K562 (cell line): ENCODE results near the gene MARCHF9. TPM values are rescaled to one million over a fixed set of nuclear protein-coding genes. Genes with fewer than 3 reads are reported as not detected.

Experiments
- ELF4 ChIP-seq: fragments of 450-650 bp; formaldehyde crosslinking; IDR thresholded peaks from 2 replicates; pipeline ENCODE4 v1.4.0; 2022; ENCODE audit warnings: missing genetic modification characterization
- FOXJ3 ChIP-seq: sonication (generic); formaldehyde crosslinking; IDR thresholded peaks from 2 replicates; pipeline ENCODE4 v1.4.0; 2020; ENCODE audit warnings: mild to moderate bottlenecking, missing genetic modification reagents
- FOXK1 ChIP-seq: sonication (generic); formaldehyde crosslinking; IDR thresholded peaks from 2 replicates; pipeline ENCODE4 v1.8.0; 2022; ENCODE audit warnings: missing genetic modification reagents, mild to moderate bottlenecking, borderline replicate concordance
- GTF2E2 ChIP-seq: fragments of 200-800 bp; sonication (Bioruptor generic); IDR thresholded peaks from 2 replicates; pipeline ENCODE4 v1.6.1; 2016; ENCODE audit warnings: missing genetic modification characterization, missing compliant biosample characterization
- HNRNPLL ChIP-seq: fragments of 200-400 bp; formaldehyde crosslinking; IDR thresholded peaks from 2 replicates; pipeline ENCODE4 v1.6.1; 2017; ENCODE audit warnings: low read length, low read depth, mild to moderate bottlenecking; ENCODE audit not compliant: poor library complexity, severe bottlenecking
- JUNB ChIP-seq: fragments of 450-650 bp; formaldehyde crosslinking; conservative IDR thresholded peaks from 2 replicates; pipeline ENCODE4 v1.4.0; 2020; ENCODE audit warnings: mild to moderate bottlenecking
- KAT2B ChIP-seq: IDR thresholded peaks from one replicate; pipeline ENCODE4 v1.6.1; 2012; ENCODE audit warnings: low read depth, mild to moderate bottlenecking, control low read depth, inconsistent platforms, low read length, moderate library complexity
- KAT8 ChIP-seq: fragments of 450-650 bp; IDR thresholded peaks from 2 replicates; pipeline ENCODE4 v1.6.1; 2016; ENCODE audit warnings: low read depth, mild to moderate bottlenecking
- MECOM ChIP-seq: fragments of 250-450 bp; sonication (Bioruptor Pico); IDR thresholded peaks from 2 replicates; pipeline ENCODE4 v1.8.0; 2022; ENCODE audit warnings: inconsistent platforms
- MTA1 ChIP-seq: fragments of 450-650 bp; IDR thresholded peaks from 2 replicates; pipeline ENCODE4 v1.6.1; 2017; ENCODE audit warnings: borderline replicate concordance
- NCOA1 ChIP-seq: fragments of 450-650 bp; IDR thresholded peaks from 2 replicates; pipeline ENCODE4 v1.6.1; 2016; ENCODE audit warnings: low read depth
- NFIC ChIP-seq: fragments of 450-650 bp; IDR thresholded peaks from 2 replicates; pipeline ENCODE4 v1.6.1; 2017; ENCODE audit warnings: mild to moderate bottlenecking, inconsistent platforms
- NR2C2 ChIP-seq, 2 experiments: fragments of 200-800 bp in 1 of 2; sonication (Bioruptor generic) in 1 of 2; sonication (generic) in 1 of 2; formaldehyde crosslinking in 1 of 2; IDR thresholded peaks; 2 replicates each; pipeline versions ENCODE4 v1.6.1 to v1.8.0; 2016 to 2022; ENCODE audit warnings: mild to moderate bottlenecking in 1 of 2, missing compliant biosample characterization in 1 of 2, missing genetic modification characterization in 1 of 2, missing genetic modification reagents in 1 of 2
- POLR2AphosphoS5 ChIP-seq: IDR thresholded peaks from 2 replicates; pipeline ENCODE4 v1.6.1; 2011; ENCODE audit warnings: mild to moderate bottlenecking, low read depth, low read length, moderate library complexity; ENCODE audit not compliant: control insufficient read depth, insufficient read depth
- POLR2B ChIP-seq: fragments of 450-650 bp; IDR thresholded peaks from 2 replicates; pipeline ENCODE4 v1.6.1; 2018; ENCODE audit warnings: low read depth; ENCODE audit not compliant: partially characterized antibody
- PTRF ChIP-seq: fragments of 450-650 bp; IDR thresholded peaks from 2 replicates; pipeline ENCODE4 v1.6.1; 2016; ENCODE audit warnings: mild to moderate bottlenecking, missing genetic modification characterization, missing compliant biosample characterization
- PTTG1 ChIP-seq: fragments of 450-650 bp; IDR thresholded peaks from 2 replicates; pipeline ENCODE4 v1.6.1; 2016; ENCODE audit warnings: low read depth, mild to moderate bottlenecking, missing genetic modification characterization, missing compliant biosample characterization
- RBM39 ChIP-seq: fragments of 200-400 bp; formaldehyde crosslinking; optimal IDR thresholded peaks from 2 replicates; pipeline ENCODE3; 2018; ENCODE audit warnings: low read depth, low read length
- SIN3B ChIP-seq: fragments of 450-650 bp; IDR thresholded peaks from 2 replicates; pipeline ENCODE4 v1.6.1; 2017; ENCODE audit warnings: low read depth, mild to moderate bottlenecking, moderate library complexity
- ZFP30 ChIP-seq: fragments of 250-450 bp; sonication (Bioruptor Pico); IDR thresholded peaks from 2 replicates; pipeline ENCODE4 v1.8.0; 2022; ENCODE audit warnings: moderate library complexity, mild to moderate bottlenecking, inconsistent platforms, borderline replicate concordance
- ZNF12 ChIP-seq: sonication (generic); formaldehyde crosslinking; IDR thresholded peaks from 2 replicates; pipeline ENCODE4 v1.4.0; 2020; ENCODE audit warnings: mild to moderate bottlenecking, missing genetic modification reagents
- ZNF431 ChIP-seq: sonication (generic); formaldehyde crosslinking; IDR thresholded peaks from 2 replicates; pipeline ENCODE4 v1.8.0; 2022; ENCODE audit warnings: mild to moderate bottlenecking, missing genetic modification reagents
- ZNF584 ChIP-seq: fragments of 200-800 bp; sonication (Bioruptor generic); IDR thresholded peaks from 2 replicates; pipeline ENCODE4 v1.6.1; 2016; ENCODE audit warnings: low read depth, mild to moderate bottlenecking, missing genetic modification characterization, missing compliant biosample characterization
- ZNF609 ChIP-seq: sonication (generic); formaldehyde crosslinking; IDR thresholded peaks from 2 replicates; pipeline ENCODE4 v1.8.1; 2023; ENCODE audit warnings: missing genetic modification reagents, mild to moderate bottlenecking, borderline replicate concordance
- ZNF696 ChIP-seq: fragments of 250-450 bp; sonication (Bioruptor Pico); conservative IDR thresholded peaks from 2 replicates; pipeline ENCODE4 v1.4.0; 2020; ENCODE audit warnings: mild to moderate bottlenecking, moderate library complexity
- ZNF785 ChIP-seq: fragments of 250-450 bp; sonication (Bioruptor Pico); IDR thresholded peaks from 2 replicates; pipeline ENCODE4 v1.4.0; 2020; ENCODE audit warnings: mild to moderate bottlenecking
- polyA plus RNA-seq, 8 experiments: library from polyadenylated mRNA; depleted of rRNA in 4 of 8; stranded (reverse) in 5 of 8; unstranded in 3 of 8; fragments of >200 nt; fragmentation: Nextera tagmentation in 2 of 8; fragmentation: Illumina TruSeq in 1 of 8; extraction: Ambion mirVana in 2 of 8; extraction: Trizol in 1 of 8; gene quantifications; 2 replicates each; pipeline versions ENCODE4 v1.2.1 to v1.2.3, GENCODE V29; 2011 to 2014; ENCODE audit warnings: inconsistent platforms in 1 of 8, missing spikeins in 1 of 8
- total RNA-seq, 7 experiments: library from RNA; depleted of rRNA in 6 of 7; stranded (reverse); fragments of >200 nt in 6 of 7; fragmentation: Illumina TruSeq in 2 of 7; extraction: Trizol in 2 of 7; gene quantifications; 2 replicates each; pipeline versions ENCODE4 v1.2.1 to v1.2.3, GENCODE V29; 2011 to 2021; ENCODE audit warnings: low replicate concordance in 1 of 7

MARCHF9 gene
- total and polyA plus RNA-seq, 9 of the 15 experiments (the other 6 are each of a cell fraction or from before 2014, with no cell fraction given) = 0.80 to 12.4 (median 6.2) TPM

- TF ChIP-seq ZNF431 (CRISPR knock-in tag) = no peak
- TF ChIP-seq HNRNPLL = no peak
- no peak for TF ChIP-seq KAT2B
- no peak for TF ChIP-seq PTTG1 (tag)
- TF ChIP-seq GTF2E2 (tag) = no peak
- TF ChIP-seq POLR2B = no peak
- no peak for TF ChIP-seq JUNB (CRISPR knock-in tag)
- no peak for TF ChIP-seq ZNF609 (CRISPR knock-in tag)
- TF ChIP-seq ZNF696 (CRISPR knock-in tag) = no peak
- TF ChIP-seq NFIC = no peak
- TF ChIP-seq MTA1 = peak; percentile 38; the same call in 1 of the 2 replicates
- 0 out of 2 replicates have a peak, but pooled peaks have one; percentile 27 for TF ChIP-seq NCOA1
- TF ChIP-seq KAT8 = no peak
- TF ChIP-seq NR2C2 (CRISPR knock-in tag; IDR thresholded peaks at IDR 0.05) = no peak
- no peak for TF ChIP-seq NR2C2 (tag; IDR thresholded peaks at IDR 0.05)
- no peak for TF ChIP-seq MECOM (CRISPR knock-in tag)
- no peak for TF ChIP-seq RBM39
- no peak for TF ChIP-seq ZFP30 (CRISPR knock-in tag)
- no peak for TF ChIP-seq FOXJ3 (CRISPR knock-in tag)
- TF ChIP-seq ELF4 (CRISPR knock-in tag) = peak; percentile 83
- no peak for TF ChIP-seq PTRF (tag)
- TF ChIP-seq ZNF584 (CRISPR knock-in tag) = no peak
- TF ChIP-seq FOXK1 (CRISPR knock-in tag) = no peak
- TF ChIP-seq POLR2AphosphoS5 = no peak
- no peak for TF ChIP-seq SIN3B
- TF ChIP-seq ZNF785 = no peak
- TF ChIP-seq ZNF12 (CRISPR knock-in tag) = no peak
Measured at GRCh38 chr12:57754411-57755193, at the start of gene MARCHF9 (continued).
